ENCODE results near the gene CFB. TPM values are rescaled to one million over a fixed set of nuclear protein-coding genes. Genes with fewer than 3 reads are reported as not detected.

Gene CFB
- total and polyA plus RNA-seq, 2 of the 13 experiments (the other 11 are each of a cell fraction or from before 2014, with no cell fraction given), result 171 to 513 TPM

GRCh38 chr6:31896856-31897611 is 48.9 kb upstream of the CFB start (continued):
- TF ChIP-seq ZEB1 (IDR thresholded peaks at IDR 0.05; ENCODE audit: insufficient replicate concordance, low read depth) (no peak), ZNF432 (CRISPR knock-in tag; IDR thresholded peaks at IDR 0.05; ENCODE audit: borderline replicate concordance) (no peak), DMAP1 (CRISPR knock-in tag; IDR thresholded peaks at IDR 0.05) (no peak), FOXP1 (IDR thresholded peaks at IDR 0.05) (no peak), FOXP1 (CRISPR knock-in tag; IDR thresholded peaks at IDR 0.05) (no peak), ZNF430 (CRISPR knock-in tag; IDR thresholded peaks at IDR 0.05) (no peak), ZNF839 (CRISPR knock-in tag; IDR thresholded peaks at IDR 0.05; ENCODE audit: borderline replicate concordance) (peak; percentile 13; the same call in 1 of the 2 replicates), TCF7 (IDR thresholded peaks at IDR 0.05; ENCODE audit: low read depth) (no peak), ZNF512B (CRISPR knock-in tag; IDR thresholded peaks at IDR 0.05; ENCODE audit: borderline replicate concordance) (no peak), LRRFIP1 (CRISPR knock-in tag; conservative IDR thresholded peaks at IDR 0.05) (no peak), KLF16 (CRISPR knock-in tag; IDR thresholded peaks at IDR 0.05) (no peak), ZNF687 (CRISPR knock-in tag; IDR thresholded peaks at IDR 0.05) (peak; percentile 45), ZNF350 (CRISPR knock-in tag; IDR thresholded peaks at IDR 0.05; ENCODE audit: borderline replicate concordance, low read depth) (peak; percentile 18; the same call in 1 of the 2 replicates), DPF2 (CRISPR knock-in tag; IDR thresholded peaks at IDR 0.05; ENCODE audit: borderline replicate concordance, low read depth) (no peak), RORA (CRISPR knock-in tag; IDR thresholded peaks at IDR 0.05) (no peak), ARNTL (CRISPR knock-in tag; IDR thresholded peaks at IDR 0.05) (no peak), ZNF564 (CRISPR knock-in tag; IDR thresholded peaks at IDR 0.05) (0 out of 2 replicates have a peak, but pooled peaks have one; percentile 10), ZNF577 (CRISPR knock-in tag; IDR thresholded peaks at IDR 0.05; ENCODE audit: borderline replicate concordance, low read depth) (no peak), GABPA (IDR thresholded peaks at IDR 0.05; ENCODE audit: low read depth, low read length) (no peak), GABPA (CRISPR knock-in tag; IDR thresholded peaks at IDR 0.05; ENCODE audit: low read depth) (no peak), ZNF773 (CRISPR knock-in tag; IDR thresholded peaks at IDR 0.05; ENCODE audit: borderline replicate concordance) (0 out of 2 replicates have a peak, but pooled peaks have one; percentile 19)
